H1 (cell line): Measurements from ENCODE around the gene REPS1. TPM values are rescaled to one million over a fixed set of nuclear protein-coding genes. Genes with fewer than 3 reads are reported as not detected.

ENCODE experiments used
- CTCF ChIA-PET: fragments of 300-600 bp; sonication (Branson Sonifier 250); formaldehyde crosslinking; loops from one replicate; lab custom pipeline; 2021; ENCODE audit not compliant: partially characterized antibody; lab: Charles Lee
- POLR2A ChIA-PET: fragments of 300-600 bp; sonication (Branson Sonifier 250); formaldehyde crosslinking; loops from one replicate; lab custom pipeline; 2021; ENCODE audit warnings: inconsistent platforms; ENCODE audit not compliant: partially characterized antibody; lab: Charles Lee
- DNase-seq, 2 experiments: peaks; one replicate each; pipeline versions ENCODE4 v3.0.0 to v3.0.0-alpha.2; 2010 to 2022; ENCODE audit warnings: low spot score in 2 of 2, low read depth in 1 of 2, mixed read lengths in 1 of 2
- FAIRE-seq: peaks from 2 replicates; lab custom pipeline; 2011; peaks lifted over from hg19 to GRCh38; lab: Jason Lieb, UNC
- H2AFZ ChIP-seq: 2 replicates; pipeline ENCODE4 v1.8.1; 2012; ENCODE audit warnings: low read length, inconsistent platforms
- H2AK5ac ChIP-seq: 2 replicates; pipeline ENCODE4 v1.6.1; 2013; ENCODE audit warnings: low read depth, low read length
- H2BK120ac ChIP-seq: replicated peaks from 2 replicates; pipeline ENCODE3; 2013; ENCODE audit warnings: low read depth, low read length, inconsistent platforms
- H2BK12ac ChIP-seq: 2 replicates; pipeline ENCODE4 v1.6.1; 2013; ENCODE audit warnings: low read depth, low read length
- H2BK15ac ChIP-seq: 2 replicates; pipeline ENCODE4 v1.6.1; 2013; ENCODE audit warnings: low read length
- H2BK20ac ChIP-seq: 2 replicates; pipeline ENCODE4 v1.6.1; 2013; ENCODE audit warnings: low read length
- H2BK5ac ChIP-seq: 2 replicates; pipeline ENCODE4 v1.6.1; 2013; ENCODE audit warnings: low read depth, low read length
- H3K14ac ChIP-seq: 2 replicates; pipeline ENCODE4 v1.6.1; 2013; ENCODE audit warnings: inconsistent platforms; ENCODE audit not compliant: insufficient read length
- H3K18ac ChIP-seq: 2 replicates; pipeline ENCODE4 v1.6.1; 2013; ENCODE audit warnings: low read length; ENCODE audit errors: extremely low read depth
- H3K23ac ChIP-seq: 2 replicates; pipeline ENCODE4 v1.6.1; 2013; ENCODE audit warnings: inconsistent platforms; ENCODE audit not compliant: insufficient read length
- H3K23me2 ChIP-seq: 2 replicates; pipeline ENCODE4 v1.6.1; 2013; ENCODE audit warnings: low read depth, low read length
- H3K27ac ChIP-seq: 2 replicates; pipeline ENCODE4 v1.6.1; 2011; ENCODE audit warnings: low read depth, low read length, inconsistent platforms
- H3K27me3 ChIP-seq, 4 experiments: replicated peaks in 1 of 4; 1 replicate in 1 of 4; 2 replicates in 3 of 4; pipeline versions ENCODE4 v1.6.1 to v1.8.1; 2011 to 2013; ENCODE audit warnings: low read length in 3 of 4, mild to moderate bottlenecking in 3 of 4, inconsistent platforms in 2 of 4, mixed read lengths in 2 of 4, moderate library complexity in 1 of 4; ENCODE audit not compliant: control insufficient read depth in 3 of 4, insufficient read depth in 3 of 4; ENCODE audit errors: extremely low read depth in 1 of 4
- H3K36me3 ChIP-seq, 4 experiments: 2 replicates each; pipeline versions ENCODE4 v1.6.1 to v1.8.1; 2011 to 2013; ENCODE audit warnings: mild to moderate bottlenecking in 4 of 4, low read length in 3 of 4, moderate library complexity in 2 of 4, control low read depth in 1 of 4, inconsistent platforms in 1 of 4; ENCODE audit not compliant: insufficient read depth in 4 of 4, control insufficient read depth in 2 of 4
- H3K4ac ChIP-seq: replicated peaks from 2 replicates; pipeline ENCODE3; 2013; ENCODE audit warnings: low read length, low read depth, mixed read lengths, inconsistent platforms; ENCODE audit not compliant: insufficient read length
- H3K4me1 ChIP-seq, 4 experiments: replicated peaks in 1 of 4; 1 replicate in 1 of 4; 2 replicates in 3 of 4; pipeline versions ENCODE4 v1.6.1 to v1.8.1; 2011 to 2013; ENCODE audit warnings: low read length in 3 of 4, inconsistent platforms in 2 of 4, mixed read lengths in 1 of 4; ENCODE audit not compliant: insufficient read depth in 4 of 4, control insufficient read depth in 3 of 4
- H3K4me2 ChIP-seq, 2 experiments: 2 replicates each; pipeline versions ENCODE4 v1.6.1 to v1.8.1; 2011 to 2013; ENCODE audit warnings: low read depth in 2 of 2, low read length in 2 of 2, control low read depth in 1 of 2, inconsistent platforms in 1 of 2, mild to moderate bottlenecking in 1 of 2; ENCODE audit not compliant: insufficient read depth in 1 of 2
- H3K4me3 ChIP-seq, 4 experiments: fragments of 200-600, 300-600 bp in 1 of 4; sonication (generic), shearing (Covaris generic), sonication (Bioruptor Twin) in 1 of 4; 2 replicates each; pipeline versions ENCODE4 v1.5.1 to v1.8.1; 2011 to 2016; ENCODE audit warnings: low read length in 4 of 4, low read depth in 3 of 4, control low read depth in 2 of 4, inconsistent platforms in 2 of 4, mild to moderate bottlenecking in 2 of 4, mixed read lengths in 1 of 4, moderate library complexity in 1 of 4; ENCODE audit not compliant: insufficient read depth in 2 of 4; ENCODE audit errors: extremely low read depth in 1 of 4
- H3K56ac ChIP-seq: replicated peaks from 2 replicates; pipeline ENCODE3; 2013; ENCODE audit warnings: low read depth, mild to moderate bottlenecking, mixed read lengths, low read length, inconsistent platforms; ENCODE audit not compliant: insufficient read length
- H3K79me1 ChIP-seq: 2 replicates; pipeline ENCODE4 v1.6.1; 2013; ENCODE audit warnings: low read depth, low read length, control low read depth
- H3K79me2 ChIP-seq, 2 experiments: 2 replicates each; pipeline versions ENCODE4 v1.6.1 to v1.8.1; 2012 to 2013; ENCODE audit warnings: low read length in 2 of 2, mild to moderate bottlenecking in 2 of 2, inconsistent platforms in 1 of 2; ENCODE audit not compliant: insufficient read depth in 2 of 2, control insufficient read depth in 1 of 2
- H3K9ac ChIP-seq, 4 experiments: replicated peaks in 1 of 4; 1 replicate in 1 of 4; 2 replicates in 3 of 4; pipeline versions ENCODE4 v1.6.1 to v1.8.1; 2011 to 2013; ENCODE audit warnings: low read depth in 3 of 4, low read length in 3 of 4, control low read depth in 2 of 4, mild to moderate bottlenecking in 2 of 4, moderate library complexity in 2 of 4, inconsistent platforms in 1 of 4; ENCODE audit errors: extremely low read depth in 1 of 4
- H3K9me3 ChIP-seq, 2 experiments: 2 replicates each; pipeline versions ENCODE4 v1.6.1 to v1.8.1; 2012 to 2013; ENCODE audit warnings: mild to moderate bottlenecking in 2 of 2, moderate library complexity in 2 of 2, control low read depth in 1 of 2, inconsistent platforms in 1 of 2, low read depth in 1 of 2, low read length in 1 of 2, mixed read lengths in 1 of 2; ENCODE audit not compliant: insufficient read depth in 2 of 2
- H4K20me1 ChIP-seq, 2 experiments: replicated peaks in 1 of 2; 2 replicates each; pipeline versions ENCODE3 to v1.8.1; 2011 to 2013; ENCODE audit warnings: inconsistent platforms in 2 of 2, low read length in 2 of 2, mild to moderate bottlenecking in 1 of 2; ENCODE audit not compliant: insufficient read depth in 2 of 2, control insufficient read depth in 1 of 2
- H4K5ac ChIP-seq: 2 replicates; pipeline ENCODE4 v1.6.1; 2013; ENCODE audit warnings: low read length, low read depth, mixed read lengths, inconsistent platforms; ENCODE audit not compliant: insufficient read length
- H4K8ac ChIP-seq: 2 replicates; pipeline ENCODE4 v1.8.0; 2013; ENCODE audit warnings: mild to moderate bottlenecking, moderate library complexity, low read length, inconsistent platforms; ENCODE audit not compliant: insufficient read depth; ENCODE audit errors: extremely low read depth
- H4K91ac ChIP-seq: replicated peaks from 2 replicates; pipeline ENCODE3; 2013; ENCODE audit warnings: low read length, mixed read lengths, inconsistent platforms; ENCODE audit not compliant: insufficient read length
- BACH1 ChIP-seq: IDR thresholded peaks from 2 replicates; pipeline ENCODE4 v1.6.1; 2012; ENCODE audit warnings: low read length, improper control_type of control experiment
- CHD2 ChIP-seq: IDR thresholded peaks from 2 replicates; pipeline ENCODE4 v1.6.1; 2012; ENCODE audit warnings: low read length, improper control_type of control experiment
- CTCF ChIP-seq, 3 experiments: IDR thresholded peaks; 1 replicate in 2 of 3; 2 replicates in 1 of 3; pipeline versions ENCODE4 v1.5.1 to v1.6.1; 2011; ENCODE audit warnings: low read length in 3 of 3, mild to moderate bottlenecking in 3 of 3, inconsistent platforms in 2 of 3, low read depth in 1 of 3, moderate library complexity in 1 of 3; ENCODE audit not compliant: insufficient read depth in 1 of 3; ENCODE audit errors: control extremely low read depth in 1 of 3
- EGR1 ChIP-seq: IDR thresholded peaks from 2 replicates; pipeline ENCODE4 v1.6.1; 2011; ENCODE audit warnings: low read depth, low read length, borderline replicate concordance
- GABPA ChIP-seq: IDR thresholded peaks from 2 replicates; pipeline ENCODE4 v1.6.1; 2011; ENCODE audit warnings: mild to moderate bottlenecking, low read length, moderate library complexity, borderline replicate concordance; ENCODE audit not compliant: insufficient read depth
- MAFK ChIP-seq: IDR thresholded peaks from 2 replicates; pipeline ENCODE4 v1.6.1; 2012; ENCODE audit warnings: low read depth, mild to moderate bottlenecking, improper control_type of control experiment, low read length
- MAX ChIP-seq: IDR thresholded peaks from 2 replicates; pipeline ENCODE4 v1.6.1; 2012; ENCODE audit warnings: inconsistent platforms
- POU5F1 ChIP-seq: IDR thresholded peaks from 2 replicates; pipeline ENCODE4 v1.6.1; 2011; ENCODE audit warnings: low read depth, mild to moderate bottlenecking, low read length, moderate library complexity
- SP2 ChIP-seq: IDR thresholded peaks from 2 replicates; pipeline ENCODE4 v1.6.1; 2012; ENCODE audit warnings: mild to moderate bottlenecking, low read length, inconsistent platforms
- SRF ChIP-seq: IDR thresholded peaks from 2 replicates; pipeline ENCODE4 v1.6.1; 2011; ENCODE audit warnings: mild to moderate bottlenecking, low read depth, low read length, moderate library complexity
- USF2 ChIP-seq: IDR thresholded peaks from 2 replicates; pipeline ENCODE4 v1.6.1; 2011; ENCODE audit warnings: low read length, improper control_type of control experiment
- WGBS, 2 experiments: shearing (Covaris generic) in 1 of 2; methylation state at CpG; one replicate each; pipeline versions ENCODE4 v1.1.6 to v1.1.7; 2013 to 2015; ENCODE audit warnings: low lambda C conversion rate in 2 of 2, mixed read lengths in 2 of 2, inconsistent platforms in 1 of 2, low coverage in 1 of 2, missing lambda C conversion rate in 1 of 2; ENCODE audit not compliant: insufficient replicate concordance in 2 of 2, insufficient coverage in 1 of 2, insufficient read length in 1 of 2; ENCODE audit errors: extremely low coverage in 1 of 2, missing lambda C conversion rate in 1 of 2; 5-methylcytosine and 5-hydroxymethylcytosine counted together
- polyA plus RNA-seq, 7 experiments: library from polyadenylated mRNA; depleted of rRNA in 3 of 7; stranded (reverse) in 5 of 7; unstranded in 2 of 7; fragments of >200 nt in 5 of 7; fragments of 200-250 nt in 2 of 7; gene quantifications; 1 replicate in 5 of 7; 2 replicates in 1 of 7; 4 replicates in 1 of 7; pipeline versions ENCODE4 v1.2.1 to v1.2.3, GENCODE V29; 2011 to 2013; ENCODE audit warnings: missing spikeins in 2 of 7, mixed read lengths in 2 of 7
- total RNA-seq: library from RNA; stranded (reverse); fragmentation: NEBNext Ultra II Directional; extraction: Animal tissue kit (Norgen Biotek cat#: 25700); gene quantifications from 2 replicates; pipeline ENCODE4 v1.2.1, GENCODE V29; 2021

The REPS1 gene
- total and polyA plus RNA-seq, 2 of the 8 experiments (the other 6 are each of a cell fraction or from before 2014, with no cell fraction given), result 52.1 to 68.9 TPM

GRCh38 chr6:139008117-139008516 is 20.1 kb upstream of the REPS1 start:
- Histone ChIP-seq H2BK20ac (no peak overlapping the region), H3K4me1 (no peaks in the 10 kb centered on the region), H3K27ac (no peak overlapping the region), H3K56ac (no peak overlapping the region), H3K4me2 (no peak overlapping the region), H3K4me3 (no peak overlapping the region), H3K36me3 (no peaks in the 10 kb centered on the region), H3K23me2 (no peaks in the 10 kb centered on the region), H3K18ac (no peak overlapping the region), H4K91ac (no peak overlapping the region), H2AK5ac (no peak overlapping the region), H3K79me2 (no peaks in the 10 kb centered on the region), H2BK15ac (no peak overlapping the region), H3K27me3 (no peaks in the 10 kb centered on the region), H4K8ac (no peak overlapping the region), H2AFZ (no peak overlapping the region), H2BK12ac (no peak overlapping the region), H3K9ac (no peak overlapping the region), H3K9me3 (no peaks in the 10 kb centered on the region), H3K4ac (no peak overlapping the region), H2BK120ac (no peak overlapping the region), H4K5ac (no peak overlapping the region), H2BK5ac (no peak overlapping the region), H3K23ac (no peak overlapping the region), H3K14ac (no peak overlapping the region), H3K79me1 (no peaks in the 10 kb centered on the region), H4K20me1 (no peaks in the 10 kb centered on the region)
- POLR2A ChIA-PET, result interaction anchor here (1.0 to 1.7 kb wide), 4 partner anchors 9 to 22 kb away, joined by 3 to 6 read pairs (median 3); no protein-coding TSS in a partner anchor
- DNase-seq (no peak), FAIRE-seq (no peak)
- 94% methylated on average over 9 of the region's 9 CpGs; no CpG with 5 or more reads in 1 of the 2 experiments for WGBS, 2 experiments
- CTCF ChIA-PET, result interaction anchor here (1.0 to 1.5 kb wide), 2 partner anchors 15 to 244 kb away, joined by 3 read pairs; no protein-coding TSS in a partner anchor
- TF ChIP-seq CHD2 (no peak), EGR1 (no peak), MAFK (no peak), GABPA (no peak), MAX (no peak), POU5F1 (no peak), SP2 (no peak), USF2 (no peak), BACH1 (no peak), SRF (no peak), CTCF (IDR thresholded peaks at IDR 0.05; ENCODE audit: control extremely low read depth in 1 of 3, insufficient read depth in 1 of 3, low read depth in 1 of 3, low read length in 3 of 3) (no peak)
